HepG2 (cell line): ENCODE data around the gene KIAA0825. TPM values are rescaled to one million over a fixed set of nuclear protein-coding genes. Genes with fewer than 3 reads are reported as not detected.

Source experiments
- ATAC-seq: fragments of 200-7000 bp; cut with Tn5 transposase; 3 replicates; pipeline ENCODE4 v1.9.1; 2020; ENCODE audit warnings: mild to moderate bottlenecking, moderate library complexity
- BruUV-seq: library from RNA; stranded (reverse); fragments of 400-500 nt; replicated peaks from 2 replicates; lab custom pipeline; 2021; lab: Mats Ljungman, UMichigan
- CTCF ChIA-PET: fragments of 300-600 bp; formaldehyde crosslinking; extraction: SDS; loops from one replicate; lab custom pipeline; 2021; ENCODE audit warnings: low total read pairs, inconsistent platforms, low intra/inter-chr PET ratio; lab: Yijun Ruan, JAX
- POLR2A ChIA-PET: fragments of 350-600 bp; sonication (Branson Sonifier 250); formaldehyde crosslinking; loops from one replicate; lab custom pipeline; 2020; ENCODE audit warnings: antibody characterized with exemption, inconsistent platforms; lab: Yijun Ruan, JAX
- DNase-seq: peaks from one replicate; pipeline ENCODE4 v3.0.0-alpha.2; 2015; ENCODE audit warnings: low spot score
- FAIRE-seq: peaks from 3 replicates; lab custom pipeline; 2011; peaks lifted over from hg19 to GRCh38; lab: Jason Lieb, UNC
- H2AFZ ChIP-seq: one replicate; pipeline ENCODE4 v1.6.1; 2011; ENCODE audit warnings: low read length, inconsistent platforms
- H3K27ac ChIP-seq: fragments of 300-600 bp; 3 replicates; pipeline ENCODE4 v1.8.0; 2011; ENCODE audit warnings: mixed run types, mild to moderate bottlenecking, mixed read lengths, low read length, inconsistent platforms; ENCODE audit not compliant: insufficient read depth; ENCODE audit errors: extremely low read length
- H3K27me3 ChIP-seq, 2 experiments: fragments of 200-600 bp in 1 of 2; 2 replicates in 1 of 2; 3 replicates in 1 of 2; pipeline versions ENCODE4 v1.6.0 to v1.8.0; 2011; ENCODE audit warnings: low read length in 2 of 2, mild to moderate bottlenecking in 2 of 2, moderate library complexity in 2 of 2, inconsistent platforms in 1 of 2; ENCODE audit not compliant: insufficient read depth in 2 of 2, control insufficient read depth in 1 of 2
- H3K36me3 ChIP-seq, 2 experiments: fragments of 200-600 bp in 1 of 2; replicated peaks in 1 of 2; 2 replicates in 1 of 2; 3 replicates in 1 of 2; pipeline versions ENCODE4 v1.5.1 to v1.8.0; 2011; ENCODE audit warnings: low read length in 2 of 2, inconsistent platforms in 1 of 2; ENCODE audit not compliant: insufficient read depth in 2 of 2, control insufficient read depth in 1 of 2
- H3K4me1 ChIP-seq: 2 replicates; pipeline ENCODE4 v1.5.1; 2012; ENCODE audit warnings: low read length, inconsistent platforms; ENCODE audit not compliant: insufficient read depth
- H3K4me2 ChIP-seq: 2 replicates; pipeline ENCODE4 v1.6.0; 2011; ENCODE audit warnings: low read depth, low read length, inconsistent platforms
- H3K4me3 ChIP-seq, 3 experiments: fragments of 200-600 bp in 1 of 3; sonication (generic), shearing (Covaris generic) in 1 of 3; replicated peaks in 1 of 3; 2 replicates each; pipeline ENCODE4 v1.5.1; 2011 to 2016; ENCODE audit warnings: low read length in 3 of 3, inconsistent platforms in 2 of 3, low read depth in 2 of 3, mild to moderate bottlenecking in 2 of 3, control low read depth in 1 of 3, mixed read lengths in 1 of 3; ENCODE audit not compliant: insufficient read depth in 1 of 3
- H3K79me2 ChIP-seq: one replicate; pipeline ENCODE4 v1.6.1; 2011; ENCODE audit warnings: low read length, inconsistent platforms; ENCODE audit not compliant: insufficient read depth
- H3K9ac ChIP-seq: 2 replicates; pipeline ENCODE4 v1.6.0; 2011; ENCODE audit warnings: mild to moderate bottlenecking, low read depth, low read length, inconsistent platforms; ENCODE audit not compliant: insufficient read depth
- H3K9me3 ChIP-seq: 2 replicates; pipeline ENCODE4 v1.5.1; 2012; ENCODE audit warnings: mild to moderate bottlenecking, low read length
- H4K20me1 ChIP-seq: 2 replicates; pipeline ENCODE4 v1.6.0; 2011; ENCODE audit warnings: inconsistent platforms, mild to moderate bottlenecking, low read length, moderate library complexity; ENCODE audit not compliant: insufficient read depth
- ERF ChIP-seq: IDR thresholded peaks from 2 replicates; pipeline ENCODE4 v1.6.1; 2018; ENCODE audit warnings: missing biosample characterization, missing genetic modification reagents
- MIER3 ChIP-seq: IDR thresholded peaks from 2 replicates; pipeline ENCODE4 v1.6.1; 2016; ENCODE audit warnings: missing compliant biosample characterization, borderline replicate concordance
- PBX3 ChIP-seq: sonication (generic); formaldehyde crosslinking; IDR thresholded peaks from 2 replicates; pipeline ENCODE4 v1.8.1; 2023; ENCODE audit warnings: missing genetic modification reagents, inconsistent platforms, borderline replicate concordance
- SPEN ChIP-seq: sonication (generic); formaldehyde crosslinking; IDR thresholded peaks from 2 replicates; pipeline ENCODE4 v1.5.1; 2020; ENCODE audit warnings: low read depth, mild to moderate bottlenecking, missing genetic modification reagents
- ZBTB42 ChIP-seq: sonication (generic); formaldehyde crosslinking; IDR thresholded peaks from 2 replicates; pipeline ENCODE4 v1.5.0; 2020; ENCODE audit warnings: mild to moderate bottlenecking, missing genetic modification reagents
- ZHX2 ChIP-seq, 2 experiments: sonication (generic) in 1 of 2; formaldehyde crosslinking in 1 of 2; IDR thresholded peaks; 2 replicates each; pipeline versions ENCODE4 v1.6.1 to v1.9.0; 2014 to 2022; ENCODE audit warnings: antibody characterized with exemption in 1 of 2, borderline replicate concordance in 1 of 2, inconsistent platforms in 1 of 2, low read depth in 1 of 2, missing genetic modification reagents in 1 of 2
- ZNF18 ChIP-seq: sonication (generic); formaldehyde crosslinking; IDR thresholded peaks from 2 replicates; pipeline ENCODE4 v1.8.0; 2022; ENCODE audit warnings: mild to moderate bottlenecking, missing genetic modification reagents; ENCODE audit not compliant: insufficient replicate concordance
- ZNF343 ChIP-seq: sonication (generic); formaldehyde crosslinking; IDR thresholded peaks from 2 replicates; pipeline ENCODE4 v1.4.0; 2020; ENCODE audit warnings: mild to moderate bottlenecking, missing genetic modification reagents
- ZNF687 ChIP-seq: sonication (generic); formaldehyde crosslinking; IDR thresholded peaks from 2 replicates; pipeline ENCODE4 v1.5.1; 2020; ENCODE audit warnings: mild to moderate bottlenecking, missing genetic modification reagents, moderate library complexity
- ZNF788 ChIP-seq: sonication (generic); formaldehyde crosslinking; IDR thresholded peaks from 2 replicates; pipeline ENCODE4 v1.5.0; 2020; ENCODE audit warnings: mild to moderate bottlenecking, missing genetic modification reagents, borderline replicate concordance
- ZNF816 ChIP-seq: sonication (generic); formaldehyde crosslinking; IDR thresholded peaks from 2 replicates; pipeline ENCODE4 v1.8.0; 2022; ENCODE audit warnings: missing genetic modification reagents, mild to moderate bottlenecking, borderline replicate concordance
- WGBS: methylation state at CpG from one replicate; pipeline ENCODE4 v1.1.6; 2017; ENCODE audit warnings: low lambda C conversion rate; 5-methylcytosine and 5-hydroxymethylcytosine counted together
- in situ Hi-C: cut with HindIII; loops from 2 replicates; pipeline ENCODE4 v1.10.0; 2017; ENCODE audit warnings: low pct_unique_long_range_greater_than_20kb; ENCODE audit not compliant: extremely low pct_ligation_motif_present
- intact Hi-C: fragments of 100-400 bp; cut with micrococcal nuclease; formaldehyde crosslinking; loops from one replicate; pipeline ENCODE4 v1.10.0; 2022; ENCODE audit not compliant: unreplicated experiment
- polyA plus RNA-seq, 8 experiments: library from polyadenylated mRNA; depleted of rRNA in 3 of 8; stranded (reverse) in 7 of 8; unstranded in 1 of 8; fragments of >200 nt; fragmentation: Illumina TruSeq in 4 of 8; extraction: Trizol in 4 of 8; gene quantifications; 2 replicates each; pipeline versions ENCODE4 v1.2.1 to v1.2.3, GENCODE V29; 2011 to 2016; ENCODE audit warnings: low read depth in 4 of 8, missing spikeins in 1 of 8, mixed read lengths in 1 of 8; ENCODE audit not compliant: insufficient read depth in 1 of 8
- total RNA-seq, 5 experiments: library from RNA; depleted of rRNA; stranded (reverse); fragments of >200 nt; fragmentation: Illumina TruSeq; extraction: Trizol; gene quantifications; 2 replicates each; pipeline ENCODE4 v1.2.3, GENCODE V29; 2016; ENCODE audit warnings: low read depth in 1 of 5

The KIAA0825 gene
- total and polyA plus RNA-seq, 2 of the 13 experiments (the other 11 are each of a cell fraction or from before 2014, with no cell fraction given) = 0.05 to 0.51 TPM

- ATAC-seq (no peak), FAIRE-seq (no peak), DNase-seq (no peak)
- no peaks in the 10 kb centered on the region for H3K4me1 ChIP-seq
- no peaks in the 10 kb centered on the region for H4K20me1 ChIP-seq
- 76% methylated on average over 2 of the region's 2 CpGs for WGBS
- H3K4me3 ChIP-seq = no peak overlapping the region
- no peak overlapping the region for H3K4me2 ChIP-seq
- in situ Hi-C loops = no loop called here
- H3K36me3 ChIP-seq = no peaks in the 10 kb centered on the region
- H3K79me2 ChIP-seq = no peaks in the 10 kb centered on the region
- CTCF ChIA-PET = no interaction called here
- intact Hi-C loops = no loop called here
- no peaks in the 10 kb centered on the region for H3K27me3 ChIP-seq
- POLR2A ChIA-PET = no interaction called here
- H3K9ac ChIP-seq = no peak overlapping the region
- no peaks in the 10 kb centered on the region for H3K9me3 ChIP-seq
- no TSS peak for BruUV-seq
- H2AFZ ChIP-seq = no peak overlapping the region
- H3K27ac ChIP-seq = no peak overlapping the region
- TF ChIP-seq ZBTB42 (CRISPR knock-in tag) (no peak), MIER3 (CRISPR knock-in tag) (no peak), ZNF687 (CRISPR knock-in tag) (no peak), ERF (CRISPR knock-in tag) (no peak), ZNF18 (CRISPR knock-in tag) (no peak), ZNF343 (CRISPR knock-in tag) (no peak), SPEN (CRISPR knock-in tag) (no peak), ZNF816 (no peak), PBX3 (CRISPR knock-in tag) (no peak), ZNF788 (CRISPR knock-in tag) (no peak), ZHX2 (IDR thresholded peaks at IDR 0.05; ENCODE audit: low read depth) (no peak), ZHX2 (CRISPR knock-in tag; IDR thresholded peaks at IDR 0.05; ENCODE audit: borderline replicate concordance) (no peak)
Measured at GRCh38 chr5:94335936-94336335, 282.5 kb downstream of the KIAA0825 start.
